Natural killer cell treated with Interleukin-12 subunit alpha and Interleukin-12 subunit beta and Interleukin-15 and Interleukin-18, amount 100 ng/mL, for 72 hours (primary cell): ENCODE data around the gene MGLL. TPM values are rescaled to one million over a fixed set of nuclear protein-coding genes. Genes with fewer than 3 reads are reported as not detected.

Source experiments
- ATAC-seq, 2 donors: fragments of 150-1000 bp; cut with Tn5 transposase in 1 of 2; sonication (Bioruptor Pico), chemical (Tn5 transposase) in 1 of 2; 2 replicates each; pipeline ENCODE4 v1.10.0; 2021
- DNase-seq: peaks from one replicate; pipeline ENCODE4 v3.0.0; 2022; ENCODE audit warnings: low spot score
- H3K27ac Mint-ChIP-seq, 2 donors: 1 replicate in 1 of 2; 2 replicates in 1 of 2; pipeline ENCODE4 v1.8.0; 2022; ENCODE audit warnings: mixed read lengths in 2 of 2, mild to moderate bottlenecking in 1 of 2, moderate library complexity in 1 of 2
- H3K27me3 Mint-ChIP-seq, 2 donors: 1 replicate in 1 of 2; 2 replicates in 1 of 2; pipeline ENCODE4 v1.8.0; 2022; ENCODE audit warnings: mixed read lengths in 2 of 2
- H3K36me3 Mint-ChIP-seq: one replicate; pipeline ENCODE4 v1.8.0; 2022; ENCODE audit warnings: mixed read lengths
- H3K4me1 Mint-ChIP-seq, 2 donors: 1 replicate in 1 of 2; 2 replicates in 1 of 2; pipeline ENCODE4 v1.8.0; 2022; ENCODE audit warnings: low read depth in 2 of 2, mixed read lengths in 2 of 2, mild to moderate bottlenecking in 1 of 2
- H3K4me3 Mint-ChIP-seq: one replicate; pipeline ENCODE4 v1.8.0; 2022; ENCODE audit warnings: mixed read lengths
- H3K9me3 Mint-ChIP-seq: 2 replicates; pipeline ENCODE4 v1.8.0; 2022; ENCODE audit warnings: mixed read lengths
- total RNA-seq, 2 donors: library from RNA; stranded (reverse); gene quantifications; one replicate each; pipeline ENCODE4 v1.2.3, GENCODE V29; 2022

Gene MGLL
- total RNA-seq, 2 donors from 2014 or later = 2.1 to 3.2 TPM

- no peak overlapping the region for H3K4me3 Mint-ChIP-seq
- peaks cover 4 to 19% of the 10 kb centered on the region in 2 donors for H3K27me3 Mint-ChIP-seq
- no peaks in the 10 kb centered on the region for H3K36me3 Mint-ChIP-seq
- H3K9me3 Mint-ChIP-seq = no peaks in the 10 kb centered on the region
- no peaks in the 10 kb centered on the region for H3K4me1 Mint-ChIP-seq
- DNase-seq (no peak), ATAC-seq (no peak)
- H3K27ac Mint-ChIP-seq = no peak overlapping the region
These were observed 27.1 kb upstream of the MGLL start for GRCh38 chr3:127849368-127849767.

- H3K27me3 Mint-ChIP-seq = peaks cover 4 to 12% of the 10 kb centered on the region in 2 donors
- no peaks in the 10 kb centered on the region for H3K36me3 Mint-ChIP-seq
- H3K27ac Mint-ChIP-seq = no peak overlapping the region
- ATAC-seq (peak in 1 of 2 donors; percentile 28), DNase-seq (no peak)
- H3K4me3 Mint-ChIP-seq = no peak overlapping the region
- H3K9me3 Mint-ChIP-seq = no peaks in the 10 kb centered on the region
- H3K4me1 Mint-ChIP-seq = no peaks in the 10 kb centered on the region
These were observed 26.1 kb upstream of the MGLL start for GRCh38 chr3:127848131-127849129.

- no peak for ATAC-seq
- no peak overlapping the region for H3K27ac Mint-ChIP-seq
- DNase-seq = no peak
- no peaks in the 10 kb centered on the region for H3K4me1 Mint-ChIP-seq
- H3K9me3 Mint-ChIP-seq = no peaks in the 10 kb centered on the region
- H3K4me3 Mint-ChIP-seq = no peak overlapping the region
- peaks cover 4 to 12% of the 10 kb centered on the region in 2 donors for H3K27me3 Mint-ChIP-seq
- no peaks in the 10 kb centered on the region for H3K36me3 Mint-ChIP-seq
These were observed 25.0 kb upstream of the MGLL start for GRCh38 chr3:127847236-127847720.

- Mint-ChIP-seq H3K4me3 (no peak overlapping the region), H3K36me3 (no peaks in the 10 kb centered on the region), H3K27me3 (peaks cover 7 to 12% of the 10 kb centered on the region in 2 donors), H3K9me3 (no peaks in the 10 kb centered on the region), H3K27ac (no peak overlapping the region), H3K4me1 (no peaks in the 10 kb centered on the region)
- DNase-seq (no peak), ATAC-seq (no peak)
These were observed 24.3 kb upstream of the MGLL start for GRCh38 chr3:127846576-127846975.

- Mint-ChIP-seq H3K4me1 (no peaks in the 10 kb centered on the region), H3K27me3 (peaks cover 14 to 26% of the 10 kb centered on the region in 2 donors), H3K9me3 (no peaks in the 10 kb centered on the region), H3K4me3 (no peak overlapping the region), H3K36me3 (no peaks in the 10 kb centered on the region), H3K27ac (peak overlapping the region in 1 of 2 donors; percentile 24)
- ATAC-seq = no peak
- no peak for DNase-seq
These were observed 22.1 kb upstream of the MGLL start for GRCh38 chr3:127844326-127844942.

GRCh38 chr3:127840671-127841070 is 18.4 kb upstream of the MGLL start:
- no peaks in the 10 kb centered on the region for H3K36me3 Mint-ChIP-seq
- H3K4me3 Mint-ChIP-seq = no peak overlapping the region
- DNase-seq (no peak), ATAC-seq (no peak)
- H3K4me1 Mint-ChIP-seq = no peaks in the 10 kb centered on the region
- no peaks in the 10 kb centered on the region for H3K9me3 Mint-ChIP-seq
- H3K27me3 Mint-ChIP-seq = peaks cover 13 to 21% of the 10 kb centered on the region in 2 donors
- no peak overlapping the region for H3K27ac Mint-ChIP-seq

- Mint-ChIP-seq H3K4me3 (no peak overlapping the region), H3K36me3 (no peaks in the 10 kb centered on the region), H3K27me3 (peaks cover 13 to 21% of the 10 kb centered on the region in 2 donors), H3K9me3 (no peaks in the 10 kb centered on the region), H3K27ac (no peak overlapping the region), H3K4me1 (no peaks in the 10 kb centered on the region)
- ATAC-seq (no peak), DNase-seq (no peak)
These were observed 16.8 kb upstream of the MGLL start for GRCh38 chr3:127839099-127839498.

GRCh38 chr3:127835993-127836882 is 13.9 kb upstream of the MGLL start:
- H3K4me3 Mint-ChIP-seq = no peak overlapping the region
- no peak for DNase-seq
- H3K36me3 Mint-ChIP-seq = no peaks in the 10 kb centered on the region
- H3K9me3 Mint-ChIP-seq = no peaks in the 10 kb centered on the region
- peaks cover 11 to 31% of the 10 kb centered on the region in 2 donors for H3K27me3 Mint-ChIP-seq
- ATAC-seq = peak in 1 of 2 donors; percentile 60
- no peak overlapping the region for H3K27ac Mint-ChIP-seq
- no peaks in the 10 kb centered on the region for H3K4me1 Mint-ChIP-seq

GRCh38 chr3:127834771-127835170 is 12.5 kb upstream of the MGLL start:
- Mint-ChIP-seq H3K9me3 (peaks cover 8% of the 10 kb centered on the region), H3K36me3 (peaks cover 6% of the 10 kb centered on the region), H3K27me3 (peaks cover 4 to 32% of the 10 kb centered on the region in 2 donors), H3K4me1 (no peaks in the 10 kb centered on the region), H3K27ac (no peak overlapping the region), H3K4me3 (no peak overlapping the region)
- no peak for DNase-seq
- ATAC-seq = no peak

GRCh38 chr3:127833281-127834032 is 11.1 kb upstream of the MGLL start:
- Mint-ChIP-seq H3K27me3 (peaks cover 0 to 28% of the 10 kb centered on the region in 2 donors), H3K27ac (no peak overlapping the region), H3K36me3 (peaks cover 13% of the 10 kb centered on the region), H3K4me1 (no peaks in the 10 kb centered on the region), H3K9me3 (peaks cover 12% of the 10 kb centered on the region), H3K4me3 (no peak overlapping the region)
- DNase-seq = no peak
- no peak for ATAC-seq

- peaks cover 19% of the 10 kb centered on the region for H3K36me3 Mint-ChIP-seq
- H3K4me1 Mint-ChIP-seq = no peaks in the 10 kb centered on the region
- ATAC-seq (peak in 1 of 2 donors; percentile 65), DNase-seq (no peak)
- H3K9me3 Mint-ChIP-seq = peaks cover 12% of the 10 kb centered on the region
- H3K27me3 Mint-ChIP-seq = peaks cover 0 to 29% of the 10 kb centered on the region in 2 donors
- no peak overlapping the region for H3K4me3 Mint-ChIP-seq
- H3K27ac Mint-ChIP-seq = no peak overlapping the region
These were observed 9.4 kb upstream of the MGLL start for GRCh38 chr3:127831723-127832172.

- no peak for ATAC-seq
- no peak overlapping the region for H3K4me3 Mint-ChIP-seq
- no peak overlapping the region for H3K27ac Mint-ChIP-seq
These were observed 7.2 kb upstream of the MGLL start for GRCh38 chr3:127829537-127829936.

More at GRCh38 chr3:127829537-127829936, 7.2 kb upstream of the MGLL start:
- Mint-ChIP-seq H3K4me1 (no peaks in the 10 kb centered on the region), H3K36me3 (peaks cover 19% of the 10 kb centered on the region), H3K9me3 (peaks cover 12% of the 10 kb centered on the region), H3K27me3 (peaks cover 3 to 36% of the 10 kb centered on the region in 2 donors)
- DNase-seq = no peak
